Fibroblast of villous mesenchyme (primary cell): ENCODE results near the gene TNF. TPM values are rescaled to one million over a fixed set of nuclear protein-coding genes. Genes with fewer than 3 reads are reported as not detected.
A peak's percentile ranks its signal among the peaks of the same experiment; 100 is the strongest.

ENCODE experiments used
- DNase-seq: peaks from one replicate; pipeline ENCODE4 v3.0.0-alpha.2; 2010; ENCODE audit warnings: low read depth
- H3K4me3 ChIP-seq: 2 replicates; pipeline ENCODE4 v1.5.1; 2011; ENCODE audit warnings: low read depth, mild to moderate bottlenecking, low read length
- CTCF ChIP-seq: IDR thresholded peaks from 2 replicates; pipeline ENCODE4 v1.5.1; 2012; ENCODE audit warnings: low read depth, mild to moderate bottlenecking, low read length; ENCODE audit not compliant: insufficient read depth
- total RNA-seq: library from RNA; depleted of rRNA; stranded (reverse); fragments of >200 nt; gene quantifications from 2 replicates; pipeline ENCODE4 v1.2.3, GENCODE V29; 2012

Gene TNF
- total RNA-seq, 1 donor: under 0.01 TPM

GRCh38 chr6:31578184-31579118 is 3.1 kb downstream of the TNF start:
- no peak overlapping the region for H3K4me3 ChIP-seq
- no peak for TF ChIP-seq CTCF
- no peak for DNase-seq

GRCh38 chr6:31579119-31579505 is 3.7 kb downstream of the TNF start:
- no peak overlapping the region for H3K4me3 ChIP-seq
- no peak for TF ChIP-seq CTCF
- no peak for DNase-seq

DNA sequence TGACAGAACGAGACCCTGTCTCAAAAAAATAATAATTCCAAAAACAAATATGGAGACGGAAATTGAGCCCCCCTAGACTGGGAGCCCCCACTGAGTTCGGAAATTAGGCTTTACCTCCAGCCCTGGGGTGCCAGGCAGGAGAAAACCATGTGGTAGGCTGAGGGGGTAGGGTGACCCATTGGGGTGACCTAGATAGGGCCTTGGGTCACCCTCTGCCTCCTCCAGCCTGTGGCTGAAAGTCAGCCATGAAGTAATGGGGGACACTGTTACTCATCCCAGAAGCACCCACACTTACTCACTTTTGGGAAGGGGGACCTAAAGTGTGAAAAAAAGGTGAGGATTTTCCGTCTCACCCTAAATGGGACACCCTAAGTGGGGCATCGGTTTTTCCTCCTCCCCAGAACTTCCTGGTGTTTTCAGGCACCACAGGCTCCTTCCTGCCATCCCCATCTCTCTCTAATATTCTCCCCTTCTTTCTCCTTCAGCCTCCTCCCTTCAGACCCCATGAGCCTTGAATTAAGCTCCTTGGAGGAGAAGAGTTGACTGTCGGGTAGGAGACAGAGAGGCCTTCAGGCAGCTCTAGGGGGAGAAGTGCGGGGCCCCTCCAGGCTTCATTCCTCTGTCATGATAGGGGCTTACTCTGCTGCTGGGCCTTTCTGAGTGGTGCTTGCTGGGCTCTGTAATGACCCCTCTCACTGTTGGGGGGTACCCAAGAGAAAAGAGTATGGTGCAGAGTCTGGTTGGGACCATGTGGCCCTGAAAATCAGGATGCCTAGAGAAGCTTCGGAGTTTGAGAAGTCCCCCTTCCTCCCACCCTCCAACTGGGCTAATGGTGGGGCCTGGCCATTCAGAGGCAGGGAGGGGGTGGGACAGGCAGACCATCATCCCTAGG is 4.4 kb downstream of the TNF start:
- DNase-seq: no peak
- no peak for TF ChIP-seq CTCF
- no peak overlapping the region for H3K4me3 ChIP-seq

DNA sequence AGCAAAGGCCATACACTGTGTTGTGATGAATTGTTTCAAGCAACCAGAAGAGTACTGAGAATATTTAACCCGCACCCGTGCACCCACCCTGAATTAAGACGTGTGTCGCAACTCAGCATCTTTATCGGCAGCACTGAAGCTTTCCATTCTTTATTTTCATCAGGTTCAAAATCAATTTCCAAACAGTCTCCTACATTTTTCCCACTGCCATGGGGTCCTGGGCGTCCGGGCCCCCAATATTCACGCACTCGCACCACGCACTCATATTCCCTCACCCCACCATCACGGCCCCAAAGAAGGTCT is 5.0 kb downstream of the TNF start:
- H3K4me3 ChIP-seq: peak overlapping the region; percentile 88
- DNase-seq: no peak
- no peak for TF ChIP-seq CTCF

DNA sequence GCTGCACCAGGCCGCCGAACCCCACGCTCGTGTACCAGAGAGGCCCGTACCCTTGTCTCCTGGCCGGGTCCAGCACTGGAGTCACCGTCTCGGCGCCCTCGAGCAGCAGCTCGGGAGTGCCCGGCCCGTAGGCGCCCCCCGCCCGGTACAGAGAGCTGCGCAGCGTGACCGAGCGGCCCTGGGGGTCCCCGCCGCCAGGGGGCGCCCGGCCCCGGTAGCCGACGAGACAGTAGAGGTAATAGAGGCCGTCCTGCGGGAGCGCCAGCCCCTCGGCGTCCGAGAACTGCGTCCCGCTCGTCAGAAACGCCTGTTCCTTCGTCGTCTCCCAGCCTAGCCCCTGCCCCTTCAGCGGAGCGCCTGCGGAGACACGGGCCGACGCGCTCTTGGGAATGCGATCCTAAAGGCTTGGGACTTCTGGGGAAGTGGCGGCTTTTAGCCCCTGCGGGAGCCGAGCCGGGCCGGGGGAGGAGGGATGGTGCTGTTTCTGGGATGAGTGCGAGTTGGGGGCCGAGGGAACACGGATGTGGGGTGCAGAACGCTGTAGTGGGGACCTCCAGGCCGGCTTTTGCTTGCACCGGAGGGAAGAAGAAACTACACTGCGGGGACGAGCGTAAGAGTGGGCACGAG is 5.6 kb downstream of the TNF start:
- peak overlapping the region; percentile 88 for H3K4me3 ChIP-seq
- peak; percentile 97 for TF ChIP-seq CTCF
- peak; percentile 81 for DNase-seq

- peak overlapping the region; percentile 88 for H3K4me3 ChIP-seq
- DNase-seq: no peak
- TF ChIP-seq CTCF: no peak
Observed at GRCh38 chr6:31581434-31582229, 6.3 kb downstream of the TNF start.
